Gastrocnemius medialis (tissue), 4 donors: ENCODE data around the gene LAMA3.

Source experiments
- POLR2A ChIP-seq, 2 donors: fragments of 450-650 bp; IDR thresholded peaks; one replicate each; pipeline ENCODE4 v1.6.1; 2017; ENCODE audit warnings: antibody characterized with exemption in 2 of 2, mild to moderate bottlenecking in 2 of 2, moderate library complexity in 2 of 2
- TF ChIP-seq, protein P1 (sequence below), 5 experiments: fragments of 450-650 bp in 3 of 5; fragments of 200-600 bp in 2 of 5; sonication (generic) in 2 of 5; IDR thresholded peaks in 4 of 5; conservative IDR thresholded peaks in 1 of 5; 1 replicate in 4 of 5; 2 replicates in 1 of 5; pipeline ENCODE4 v1.5.1; 2016 to 2019; ENCODE audit warnings: antibody characterized with exemption in 5 of 5, mild to moderate bottlenecking in 3 of 5, moderate library complexity in 3 of 5

DNA sequence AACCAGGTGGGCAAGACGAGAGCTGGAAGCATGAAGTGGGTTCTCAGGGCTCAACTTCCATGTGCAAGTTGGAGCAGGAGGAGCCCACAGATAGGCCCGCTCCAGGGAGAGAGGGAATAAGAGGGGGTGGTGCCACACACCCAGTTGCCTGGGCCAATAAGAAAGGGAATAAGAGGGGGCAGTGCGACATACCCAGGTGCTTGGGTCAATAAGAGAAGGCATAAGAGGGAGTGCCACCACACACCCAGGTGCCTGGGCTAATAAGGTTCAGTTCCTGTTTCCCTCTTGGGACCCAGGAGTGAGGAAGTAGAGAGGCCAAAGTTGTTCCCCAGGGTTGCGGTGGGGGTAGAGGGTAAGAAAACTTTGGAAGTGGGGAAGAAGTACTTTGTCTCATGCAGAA is 127.5 kb downstream of the LAMA3 start:
- TF ChIP-seq, protein P1, sequence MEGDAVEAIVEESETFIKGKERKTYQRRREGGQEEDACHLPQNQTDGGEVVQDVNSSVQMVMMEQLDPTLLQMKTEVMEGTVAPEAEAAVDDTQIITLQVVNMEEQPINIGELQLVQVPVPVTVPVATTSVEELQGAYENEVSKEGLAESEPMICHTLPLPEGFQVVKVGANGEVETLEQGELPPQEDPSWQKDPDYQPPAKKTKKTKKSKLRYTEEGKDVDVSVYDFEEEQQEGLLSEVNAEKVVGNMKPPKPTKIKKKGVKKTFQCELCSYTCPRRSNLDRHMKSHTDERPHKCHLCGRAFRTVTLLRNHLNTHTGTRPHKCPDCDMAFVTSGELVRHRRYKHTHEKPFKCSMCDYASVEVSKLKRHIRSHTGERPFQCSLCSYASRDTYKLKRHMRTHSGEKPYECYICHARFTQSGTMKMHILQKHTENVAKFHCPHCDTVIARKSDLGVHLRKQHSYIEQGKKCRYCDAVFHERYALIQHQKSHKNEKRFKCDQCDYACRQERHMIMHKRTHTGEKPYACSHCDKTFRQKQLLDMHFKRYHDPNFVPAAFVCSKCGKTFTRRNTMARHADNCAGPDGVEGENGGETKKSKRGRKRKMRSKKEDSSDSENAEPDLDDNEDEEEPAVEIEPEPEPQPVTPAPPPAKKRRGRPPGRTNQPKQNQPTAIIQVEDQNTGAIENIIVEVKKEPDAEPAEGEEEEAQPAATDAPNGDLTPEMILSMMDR (IDR thresholded peaks at IDR 0.05 in 4 of 5, conservative IDR thresholded peaks at IDR 0.05 in 1 of 5), result no peak
- no peak for TF ChIP-seq POLR2A (IDR thresholded peaks at IDR 0.05)
